HG03103 (cell line): Measurements from ENCODE around the gene C1orf198.

Source experiments
- ATAC-seq: cut with Tn5 transposase; IDR thresholded peaks from one replicate; pipeline ENCODE4 v1.9.1; 2021; ENCODE audit warnings: low read depth; ENCODE audit not compliant: unreplicated experiment

Gene C1orf198

DNA sequence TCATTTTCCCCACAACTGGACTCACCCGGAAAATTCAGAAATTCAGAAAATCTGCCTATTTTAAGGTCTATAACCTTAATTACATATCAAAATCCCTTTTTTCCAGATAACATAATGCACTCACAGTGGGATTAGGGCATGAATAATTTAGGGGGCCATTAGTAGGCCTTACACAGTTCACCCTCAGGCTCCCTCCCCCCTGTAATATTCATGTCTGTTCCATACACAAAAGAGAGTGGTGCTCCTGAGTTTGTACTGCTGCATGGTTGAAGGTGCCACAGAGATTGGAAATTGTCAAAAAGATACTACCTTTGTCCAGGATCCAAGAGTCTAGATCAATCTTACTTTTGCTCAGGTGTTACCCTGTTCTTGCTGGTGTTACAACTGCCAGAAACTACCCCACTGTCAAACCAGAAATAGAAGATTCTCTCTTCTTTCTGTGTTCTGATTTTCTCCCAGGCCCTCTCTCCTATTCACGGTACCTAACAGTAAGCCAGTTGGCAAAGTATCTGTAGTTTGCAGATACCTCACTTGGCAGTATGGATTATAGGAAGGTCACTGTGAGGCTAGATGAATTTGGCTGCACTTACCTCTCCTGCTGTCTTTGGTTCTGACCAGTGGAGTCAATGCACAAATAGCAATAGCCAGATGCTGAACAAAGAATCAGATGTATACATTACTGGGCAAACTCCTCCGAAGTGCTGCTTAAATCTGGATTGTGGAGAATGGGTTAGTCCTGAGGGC is 53.2 kb downstream of the C1orf198 start:
- ATAC-seq, result no peak

DNA sequence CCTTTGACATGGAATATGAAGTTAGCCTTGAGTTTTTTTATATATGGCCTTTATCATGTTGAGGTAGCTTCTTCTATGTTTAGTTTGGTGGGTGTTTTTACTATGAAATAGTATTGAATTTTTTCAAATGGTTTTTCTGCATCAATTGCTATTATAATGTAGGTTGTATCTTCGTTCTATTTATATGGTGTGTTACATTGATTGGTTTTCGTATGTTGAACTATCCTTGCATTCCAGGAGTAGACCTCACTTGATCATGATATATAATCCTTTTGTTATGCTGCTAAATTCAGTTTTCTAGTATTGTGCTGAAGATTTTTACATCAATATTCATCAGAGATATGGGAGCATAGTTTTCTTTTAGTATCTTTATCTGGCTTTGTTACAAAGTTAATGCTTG is 55.8 kb downstream of the C1orf198 start:
- no peak for ATAC-seq

DNA sequence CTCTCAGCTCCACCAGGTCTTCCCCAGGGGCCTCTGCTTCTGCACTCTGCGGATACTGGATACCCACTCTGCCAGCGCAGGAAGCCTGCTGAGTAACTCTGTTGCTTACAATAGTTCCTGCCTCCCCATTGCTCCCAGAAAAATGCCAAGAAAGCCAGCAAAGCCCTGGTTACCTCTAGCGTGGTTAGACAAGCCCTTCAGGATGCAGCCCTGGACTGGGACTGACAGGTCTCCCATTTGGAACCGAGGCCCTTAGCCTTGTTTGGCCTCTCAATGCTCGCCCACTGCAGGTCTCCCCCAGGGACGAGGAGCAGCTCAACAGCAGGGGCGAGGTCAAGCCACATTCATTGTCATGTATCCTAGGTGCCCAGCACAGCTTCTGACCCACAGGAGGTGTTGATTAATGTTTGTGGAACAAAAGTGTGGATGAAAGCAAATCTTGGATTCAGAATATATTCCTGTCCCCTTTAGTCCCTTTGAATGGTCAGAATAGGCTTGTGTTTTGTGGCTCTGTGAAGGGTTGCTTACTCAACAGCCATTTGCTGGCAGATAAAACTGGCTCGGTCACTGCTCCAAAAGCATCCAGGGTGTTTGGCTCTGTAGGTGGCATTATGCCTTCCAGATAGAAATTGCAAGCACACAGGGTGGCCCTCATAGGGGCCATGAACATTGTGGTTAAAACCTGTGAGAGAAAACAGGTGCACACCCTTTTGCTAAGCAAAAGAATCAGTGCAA is 58.9 kb downstream of the C1orf198 start:
- ATAC-seq, result no peak

DNA sequence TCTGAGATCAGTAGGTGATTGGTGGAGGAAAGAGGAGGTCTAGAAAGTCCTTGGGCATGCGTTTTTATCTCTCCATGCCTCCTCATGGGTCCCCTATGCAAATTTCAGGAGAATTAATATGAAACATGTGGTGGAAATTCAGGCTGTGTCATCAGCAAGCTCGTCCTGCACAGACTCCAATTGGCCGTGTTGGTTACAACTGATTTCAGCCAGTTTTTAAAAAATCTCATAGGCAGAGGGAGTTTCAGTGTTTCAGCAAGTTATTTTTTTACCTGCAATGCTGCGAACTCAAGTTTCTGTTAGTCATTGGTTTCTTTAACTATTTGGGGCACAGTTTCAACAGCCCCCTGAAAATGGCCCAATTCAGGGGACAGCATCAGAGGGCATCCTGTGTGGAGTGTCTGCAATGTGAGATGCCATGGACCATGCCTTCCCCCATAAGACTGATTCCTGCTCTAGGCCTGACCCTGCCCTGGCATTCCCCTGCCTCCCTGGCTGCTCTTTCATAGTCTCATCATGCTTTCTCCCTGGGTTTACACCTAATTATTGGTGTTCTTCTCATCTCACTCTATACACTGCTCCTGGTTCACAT is 59.9 kb downstream of the C1orf198 start:
- no peak for ATAC-seq

DNA sequence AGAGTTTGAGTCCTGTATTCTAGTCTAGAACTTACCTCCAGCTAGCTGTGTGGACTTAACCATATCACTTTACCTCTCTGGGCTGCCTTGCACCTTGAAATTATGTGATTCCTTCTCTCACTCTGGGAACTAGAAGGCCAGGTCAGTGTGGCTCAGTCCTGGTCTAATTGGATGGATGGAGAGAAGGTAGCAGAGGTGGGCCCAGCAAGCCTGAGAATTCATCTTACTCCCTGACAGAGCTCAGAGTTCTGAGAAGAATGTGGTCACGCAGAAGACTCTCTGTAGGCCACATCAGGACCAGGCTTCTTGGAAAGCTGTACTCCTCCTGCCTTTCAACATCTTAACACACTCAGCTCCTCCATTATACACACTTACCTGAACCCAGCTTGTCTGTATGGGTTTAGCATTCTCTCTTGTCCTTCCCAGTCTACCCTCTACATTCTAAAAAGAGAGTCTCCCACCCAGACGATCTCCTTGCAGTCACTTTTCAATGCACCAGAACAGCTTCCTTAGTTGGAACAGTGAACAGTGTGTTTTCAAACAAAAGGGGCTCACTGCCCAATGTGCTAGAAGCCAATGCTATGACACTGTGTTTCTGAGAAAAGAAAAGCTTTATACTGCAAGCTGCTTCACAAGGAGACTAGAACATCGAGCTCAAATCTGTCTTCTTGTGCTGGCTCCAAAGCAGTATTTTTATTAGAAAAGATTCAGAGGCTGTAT is 60.6 kb downstream of the C1orf198 start:
- no peak for ATAC-seq

DNA sequence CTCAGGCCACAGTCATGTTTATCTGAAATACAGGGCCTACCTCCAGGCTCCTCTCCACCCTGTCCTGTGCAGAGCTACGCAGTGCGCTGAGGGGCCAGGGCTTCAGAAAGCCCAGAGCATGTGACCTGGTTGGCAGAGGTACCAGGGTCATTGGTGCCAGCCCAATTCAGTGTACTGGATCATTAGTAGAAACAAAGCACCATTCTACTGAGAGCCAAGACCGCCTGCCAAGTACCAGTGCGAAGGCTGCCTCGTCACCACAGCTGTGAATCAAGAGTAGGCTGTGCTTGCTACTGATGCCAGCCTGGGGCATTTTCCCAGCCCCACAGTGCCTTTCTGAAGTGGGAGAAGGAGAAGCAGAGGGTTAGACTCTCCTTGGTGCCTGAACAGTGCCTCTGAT is 61.3 kb downstream of the C1orf198 start:
- ATAC-seq, result no peak

DNA sequence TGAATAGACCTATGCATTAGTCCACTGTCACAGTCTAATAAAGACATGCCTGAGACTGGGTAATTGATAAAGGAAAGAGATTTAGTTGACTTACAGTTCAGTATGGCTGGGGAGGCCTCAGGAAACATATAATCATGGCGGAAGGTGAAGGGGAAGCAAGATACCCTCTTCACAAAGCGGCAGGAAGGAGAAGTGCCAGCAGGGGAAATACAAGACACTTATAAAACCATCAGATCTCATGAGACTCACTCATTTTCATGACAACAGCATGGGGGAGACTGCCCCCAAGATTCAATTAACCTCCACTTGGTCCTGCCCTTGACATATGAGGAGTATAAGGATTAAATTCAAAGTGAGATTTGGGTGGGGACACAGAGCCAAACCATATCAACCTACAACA is 61.8 kb downstream of the C1orf198 start:
- no peak for ATAC-seq

DNA sequence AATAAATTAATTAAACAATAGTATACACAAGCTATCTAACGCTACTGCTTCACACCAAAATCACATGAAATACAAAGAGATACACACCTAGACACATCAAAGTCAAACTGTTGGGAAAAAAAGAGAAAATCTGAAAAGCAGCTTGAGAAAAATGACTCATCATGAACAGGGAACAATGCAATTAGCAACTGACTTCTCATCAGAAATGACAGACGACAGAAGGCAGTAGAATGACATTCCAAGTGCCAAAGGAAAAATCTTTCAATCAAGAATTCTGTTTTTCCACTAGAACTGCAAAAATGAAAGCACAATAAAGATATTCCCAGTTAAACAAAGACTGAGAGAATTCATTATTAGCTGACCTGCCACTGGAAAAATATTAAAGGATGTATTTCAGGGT is 63.9 kb downstream of the C1orf198 start:
- no peak for ATAC-seq

DNA sequence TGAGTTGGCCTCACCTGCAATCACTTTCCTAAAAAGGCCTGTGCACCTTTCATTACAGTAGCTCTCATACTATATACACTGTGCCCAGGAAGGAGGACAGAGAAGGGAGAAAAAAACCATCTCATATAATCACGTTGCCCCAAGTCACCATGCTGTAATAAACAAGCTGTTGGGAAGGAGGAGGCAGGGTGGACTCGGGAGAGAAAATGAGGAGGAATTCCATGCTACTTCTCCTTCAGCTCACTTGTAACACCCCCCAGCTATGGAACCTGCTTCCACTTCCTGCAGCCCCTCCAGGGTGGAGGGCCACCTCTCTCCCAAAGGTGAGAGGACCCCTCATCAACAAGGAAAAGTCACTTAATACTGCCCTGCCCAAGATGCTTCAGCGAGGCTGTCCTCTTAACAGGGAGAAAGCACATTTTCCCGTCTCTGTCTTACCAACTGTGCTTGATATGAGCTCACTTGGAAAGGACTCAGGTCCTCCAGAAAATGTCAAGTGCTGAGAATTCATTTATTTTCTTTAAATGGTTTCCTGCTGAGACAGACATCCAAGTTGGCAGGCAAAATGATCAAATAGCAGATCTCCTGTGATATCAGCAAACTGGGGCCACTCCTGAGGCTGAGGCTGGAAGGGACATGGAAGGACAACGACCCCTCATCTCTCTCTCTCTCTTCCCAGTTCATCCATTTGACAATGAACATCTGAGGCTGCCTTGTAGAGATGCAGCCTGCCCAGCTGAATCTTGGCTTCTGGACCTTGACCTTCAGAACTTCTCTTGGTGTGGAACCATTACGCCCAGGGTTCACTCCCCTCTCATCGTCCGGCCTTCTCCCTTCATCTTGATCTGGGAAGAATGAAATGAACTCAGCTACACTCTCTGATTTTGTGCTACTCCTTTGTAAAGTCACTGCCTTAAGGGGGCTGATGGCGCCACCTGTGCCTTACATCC is 67.2 kb downstream of the C1orf198 start:
- no peak for ATAC-seq

DNA sequence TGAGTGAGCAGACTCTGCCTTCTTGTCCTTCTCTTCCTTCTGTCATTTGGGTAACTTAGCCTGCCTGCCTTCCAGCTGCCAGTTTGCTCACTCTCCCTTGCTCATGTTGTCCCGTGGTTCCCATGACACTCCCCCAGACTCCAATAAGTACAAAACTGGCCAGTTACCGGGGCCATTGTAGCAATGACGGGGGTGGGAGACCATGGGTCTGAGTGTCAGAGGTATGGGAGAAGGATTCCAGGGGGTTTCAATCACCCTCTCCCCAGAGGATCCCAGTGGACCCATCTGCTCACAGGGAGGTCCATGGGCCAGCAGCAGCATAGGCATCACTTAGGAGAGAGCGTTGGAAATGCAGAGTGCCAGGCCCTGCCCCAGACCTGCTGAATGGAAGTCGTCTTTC is 69.8 kb downstream of the C1orf198 start:
- ATAC-seq, result no peak

DNA sequence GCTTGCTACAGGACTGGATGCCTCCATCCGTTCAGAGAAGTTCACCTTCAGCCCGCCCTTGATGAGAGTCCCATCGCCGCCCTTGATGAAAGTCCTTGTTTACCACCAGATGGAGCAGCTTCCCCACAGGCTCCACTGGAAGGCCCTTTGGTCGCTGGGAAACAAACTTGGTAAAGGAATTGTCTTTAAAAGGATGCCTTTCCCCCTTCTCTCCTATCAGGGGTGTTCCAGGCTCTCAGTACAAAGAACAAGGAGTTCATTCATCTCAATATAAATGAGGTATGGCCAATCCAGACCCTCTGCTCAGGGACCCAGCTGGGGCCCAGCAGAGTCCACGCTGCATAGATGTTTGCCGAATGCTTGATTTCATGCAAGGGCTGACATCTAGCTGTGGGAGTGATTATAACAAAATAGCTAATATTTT is 70.4 kb downstream of the C1orf198 start:
- ATAC-seq, result no peak

DNA sequence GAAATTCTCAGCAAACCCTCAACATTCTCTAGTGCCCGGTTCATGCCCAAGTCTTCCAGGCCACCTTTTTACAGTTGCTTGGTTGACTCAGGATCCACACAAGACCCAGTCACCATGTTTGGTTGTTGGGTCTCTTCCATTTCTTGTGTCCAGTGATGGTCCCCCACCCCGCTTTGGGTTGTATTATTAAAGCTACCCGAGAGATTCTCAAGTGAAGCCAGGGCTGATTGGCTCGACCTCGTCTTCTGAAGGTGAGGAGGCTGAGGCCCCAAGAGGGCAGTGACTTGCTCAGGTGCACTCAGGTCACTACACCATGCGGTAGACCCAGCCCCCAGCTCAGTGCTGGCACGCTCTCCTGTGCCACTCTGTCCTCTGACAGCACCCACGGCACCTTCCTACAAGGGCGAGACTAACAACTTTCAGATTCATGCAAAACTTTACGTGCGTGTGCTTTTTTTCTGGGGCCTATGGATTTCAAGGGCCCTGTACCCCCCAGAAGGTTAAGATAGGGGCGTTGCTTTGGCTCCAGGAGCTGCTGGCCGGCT is 70.9 kb downstream of the C1orf198 start:
- ATAC-seq, result no peak

DNA sequence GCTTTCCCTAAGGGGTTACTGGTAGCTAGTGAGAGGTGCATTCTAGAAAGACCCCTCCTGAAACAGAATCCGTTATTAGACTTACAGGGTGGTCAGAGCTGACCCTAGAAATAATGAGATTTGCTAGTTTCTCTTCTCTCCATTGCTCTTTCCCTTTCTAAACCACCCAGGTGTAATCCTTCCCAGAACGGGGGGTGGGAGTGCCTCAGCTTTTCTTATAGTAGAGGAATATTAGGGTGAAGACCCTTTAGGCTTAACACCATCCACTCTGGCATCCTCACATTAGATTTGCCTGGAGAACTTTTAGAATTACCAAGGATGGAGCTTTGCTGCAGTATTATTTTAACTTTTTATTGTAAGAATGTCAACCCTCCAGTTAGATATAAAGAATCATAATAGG is 71.7 kb downstream of the C1orf198 start:
- no peak for ATAC-seq

DNA sequence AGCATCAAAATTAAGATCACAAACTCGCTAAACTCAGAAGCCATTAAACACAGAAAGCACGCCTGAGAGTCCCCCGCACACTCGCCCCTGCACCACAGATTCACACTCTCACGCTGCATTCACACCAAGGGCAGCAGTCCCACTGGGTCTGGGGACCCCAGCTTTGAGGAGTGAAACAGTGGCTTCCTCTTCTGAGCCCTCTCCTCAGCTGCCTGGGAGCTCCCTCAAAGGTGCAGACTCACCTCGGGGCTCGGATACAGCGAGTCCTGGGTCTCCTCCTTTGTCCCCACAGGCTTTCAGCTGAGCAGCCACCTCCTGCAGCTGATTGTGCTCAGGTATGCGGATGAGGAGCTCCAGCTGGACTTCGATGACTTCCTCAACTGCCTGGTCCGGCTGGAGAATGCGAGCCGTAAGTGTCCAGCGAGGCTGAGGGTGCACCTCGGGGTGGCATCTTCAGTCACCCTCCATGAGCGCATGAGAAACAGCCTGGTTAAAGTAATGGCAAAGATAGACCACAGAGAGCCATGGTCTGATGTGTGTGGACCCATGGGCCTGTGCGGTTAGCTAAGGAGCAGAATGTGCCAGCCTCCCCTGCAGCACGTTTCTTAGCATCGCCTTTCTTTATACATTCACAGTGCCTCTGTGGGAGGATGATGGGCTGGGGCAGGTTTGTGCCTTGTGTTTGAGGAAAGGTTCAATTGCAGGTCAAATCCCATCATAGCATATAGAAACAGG is 73.3 kb downstream of the C1orf198 start:
- no peak for ATAC-seq

DNA sequence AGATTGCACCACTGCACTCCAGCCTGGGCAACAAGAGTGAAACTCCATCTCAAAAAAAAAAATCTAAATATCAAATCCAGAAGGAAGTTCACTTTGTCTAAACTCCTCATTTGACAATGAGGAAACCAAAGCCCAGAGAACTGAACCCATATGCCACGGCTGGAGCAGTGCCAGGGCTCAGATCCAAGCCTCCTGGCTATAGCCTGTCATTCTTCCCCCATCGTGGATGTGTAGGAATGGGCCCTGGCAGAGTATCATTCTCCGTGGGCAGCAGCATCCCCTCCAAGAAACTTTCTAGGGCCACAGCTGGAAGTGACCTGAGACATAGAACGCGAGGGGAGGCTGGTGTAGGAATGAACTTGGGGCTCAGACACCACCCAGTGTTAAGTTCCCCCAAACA is 73.9 kb downstream of the C1orf198 start:
- no peak for ATAC-seq

DNA sequence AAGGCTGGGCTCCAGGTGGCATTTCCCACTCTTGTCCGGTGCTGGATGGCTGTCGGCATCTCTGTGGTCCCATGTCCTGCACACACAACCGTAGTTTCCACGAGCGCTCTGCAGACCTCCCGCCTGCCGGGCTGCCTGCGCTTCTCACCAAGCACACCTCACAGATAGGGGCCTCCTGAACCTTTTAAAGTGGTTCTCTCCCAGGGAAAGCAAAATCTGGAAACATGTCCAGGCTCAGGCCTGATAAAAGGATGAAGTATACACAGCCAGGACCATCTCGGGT is 74.9 kb downstream of the C1orf198 start:
- ATAC-seq, result no peak

DNA sequence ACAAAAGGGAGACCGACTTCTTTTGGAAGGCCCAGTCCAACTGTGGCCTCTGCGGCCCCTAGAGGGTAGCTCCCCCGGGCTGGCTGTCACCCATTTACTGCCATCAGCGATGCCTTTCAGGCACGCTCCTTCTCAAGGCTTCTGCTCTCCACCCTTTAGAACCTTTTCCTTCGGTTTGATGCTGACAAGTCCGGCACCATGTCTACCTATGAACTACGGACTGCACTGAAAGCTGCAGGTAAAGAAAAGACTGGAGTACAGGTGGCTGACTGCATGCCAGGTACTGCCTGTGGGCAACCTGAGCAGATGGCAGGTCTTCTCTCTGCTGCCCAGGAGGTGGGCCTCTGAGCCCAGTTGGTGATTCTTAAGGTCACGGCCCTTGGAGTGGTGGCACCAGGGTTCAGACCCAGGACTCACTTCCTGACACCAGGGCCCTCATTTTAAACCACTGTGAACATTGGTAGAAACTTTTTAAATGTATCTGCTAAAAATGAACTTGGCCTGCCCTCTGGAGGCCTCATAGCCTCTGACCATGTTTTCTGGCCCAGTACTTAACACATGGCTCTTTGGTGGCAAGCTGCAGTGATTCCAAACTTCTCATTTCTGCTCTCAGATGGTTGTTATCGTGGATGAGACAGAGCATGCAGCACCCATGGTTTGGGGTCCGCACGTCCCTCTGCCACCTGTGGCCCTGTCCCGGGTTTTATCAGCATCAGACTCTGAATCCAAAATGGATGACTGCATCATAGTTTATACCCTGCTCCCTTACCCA is 75.4 kb downstream of the C1orf198 start:
- ATAC-seq, result no peak

DNA sequence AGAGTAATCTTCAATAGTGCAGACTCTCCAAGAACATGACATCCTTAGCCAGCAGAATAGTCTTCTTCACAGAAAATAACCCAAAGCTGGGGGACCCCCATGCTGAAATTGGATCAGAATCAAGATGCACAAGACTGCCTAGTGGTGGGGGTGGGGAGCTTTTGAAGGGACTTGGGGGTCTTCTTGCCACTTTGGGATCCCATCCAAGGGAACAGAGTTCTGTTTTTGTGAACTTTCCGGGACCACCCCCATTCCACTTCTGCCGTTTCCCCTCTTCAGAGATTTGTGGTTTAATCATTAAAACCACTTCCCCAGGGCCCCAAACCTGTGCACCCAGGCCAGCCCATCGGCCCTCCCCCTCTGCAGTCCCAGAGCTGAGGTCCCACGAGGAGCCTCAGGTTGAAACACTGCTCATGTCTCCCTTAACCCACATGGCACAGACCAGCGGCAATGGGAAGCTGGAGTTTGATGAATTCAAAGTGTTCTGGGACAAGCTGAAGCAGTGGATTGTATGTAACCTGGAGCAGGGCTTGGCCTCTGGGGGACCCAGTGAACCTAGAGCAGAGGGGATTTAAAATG is 76.2 kb downstream of the C1orf198 start:
- ATAC-seq, result no peak
